Measurements from ENCODE around the gene XIRP1.

- TF ChIP-seq CTCF (IDR thresholded peaks at IDR 0.05; ENCODE audit: low read depth, low read length, poor library complexity, severe bottlenecking) (no peak), EZH2phosphoT487 (IDR thresholded peaks at IDR 0.05; ENCODE audit: borderline replicate concordance, low read length) (no peak)
Observed at GRCh38 chr3:39205131-39205530, 12.7 kb upstream of the XIRP1 start.

All from DOHH2 (cell line).